Heart left ventricle (tissue), 16 donors: ENCODE data around the gene EPB41L2. TPM values are rescaled to one million over a fixed set of nuclear protein-coding genes. Genes with fewer than 3 reads are reported as not detected.

Experiments
- ATAC-seq, 4 donors: fragments of 200-7000 bp; cut with Tn5 transposase; one replicate each; pipeline ENCODE4 v1.9.1; 2020 to 2022; ENCODE audit warnings: moderate library complexity in 4 of 4, mild to moderate bottlenecking in 3 of 4, moderate number of reproducible peaks in 1 of 4
- DNase-seq, 5 donors: peaks; one replicate each; pipeline ENCODE4 v3.0.0-alpha.2; 2020
- H3K27ac ChIP-seq, 12 donors: fragments of 200-600 bp; sonication (generic) in 4 of 12; one replicate each; pipeline versions ENCODE4 v1.5.0 to v1.8.0; 2016 to 2022; ENCODE audit warnings: mild to moderate bottlenecking in 2 of 12
- H3K27me3 ChIP-seq, 9 donors: fragments of 200-600 bp; sonication (generic) in 2 of 9; one replicate each; pipeline versions ENCODE4 v1.5.1 to v1.8.0; 2016 to 2022; ENCODE audit warnings: mild to moderate bottlenecking in 3 of 9
- H3K36me3 ChIP-seq, 9 donors: fragments of 200-600 bp; sonication (generic) in 2 of 9; one replicate each; pipeline versions ENCODE4 v1.5.0 to v1.8.0; 2018 to 2022; ENCODE audit warnings: mild to moderate bottlenecking in 2 of 9
- H3K4me1 ChIP-seq, 12 donors: fragments of 200-600 bp; sonication (generic) in 4 of 12; one replicate each; pipeline versions ENCODE4 v1.5.0 to v1.8.0; 2016 to 2022; ENCODE audit warnings: mild to moderate bottlenecking in 3 of 12
- H3K4me3 ChIP-seq, 12 donors: fragments of 200-600 bp; sonication (generic) in 4 of 12; one replicate each; pipeline versions ENCODE4 v1.5.0 to v1.8.0; 2017 to 2022; ENCODE audit warnings: mild to moderate bottlenecking in 9 of 12, moderate library complexity in 4 of 12
- H3K9me3 ChIP-seq, 12 donors: fragments of 200-600 bp; sonication (generic) in 4 of 12; one replicate each; pipeline versions ENCODE4 v1.5.0 to v1.8.0; 2016 to 2022; ENCODE audit warnings: mild to moderate bottlenecking in 1 of 12
- CTCF ChIP-seq, 12 donors: fragments of 200-600 bp; sonication (generic) in 4 of 12; IDR thresholded peaks; one replicate each; pipeline versions ENCODE4 v1.5.0 to v1.8.0; 2018 to 2022; ENCODE audit warnings: antibody characterized with exemption in 12 of 12, mild to moderate bottlenecking in 5 of 12
- POLR2A ChIP-seq, 2 donors: fragments of 450-650 bp; IDR thresholded peaks; one replicate each; pipeline ENCODE4 v1.6.1; 2017; ENCODE audit warnings: antibody characterized with exemption in 2 of 2, mild to moderate bottlenecking in 2 of 2, moderate library complexity in 2 of 2
- WGBS, 4 donors: extraction: QIAGEN DNeasy Blood & Tissue Kit in 2 of 4; methylation state at CpG; one replicate each; pipeline versions ENCODE4 v1.1.5 to v1.1.7; 2013 to 2018; 5-methylcytosine and 5-hydroxymethylcytosine counted together
- intact Hi-C, 10 donors: fragments of 100-400 bp; cut with DNase I; formaldehyde crosslinking; loops; one replicate each; pipeline versions ENCODE4 v1.11.1 to v1.14.2; 2022
- polyA plus RNA-seq, 2 donors: library from polyadenylated mRNA; stranded (reverse); fragments of 200-250 nt; gene quantifications; one replicate each; pipeline ENCODE4 v1.2.3, GENCODE V29; 2013
- total RNA-seq, 9 donors: library from RNA; depleted of rRNA in 2 of 9; stranded (reverse); fragments of >200 nt in 2 of 9; fragmentation: NEBNext Ultra II Directional in 3 of 9; extraction: Animal tissue kit (Norgen Biotek cat#: 25700) in 3 of 9; gene quantifications; one replicate each; pipeline versions ENCODE4 v1.1.0 to v1.2.4, GENCODE V29; 2016 to 2023
- donor health status: ischemic (EF 13 %, LVEDD 7.1; RV severe dilation, severe dysfunction).
- donor health status: healthy with polysubstance abuse.
- donor health status: DM: no; HTN: yes; CAD: no.
- donor health status: DM: no; HTN: no; CAD: no.
- donor health status: ischemic (EF 25% LVEDD 6.9; RV normal size, moderate dysfunction).
- donor health status: ischemic (EF 25% LVEDD 5.7; RV mildly dilated, moderate dysfunction).
- donor health status: healthy.
- donor health status: DM: yes; HTN: yes; CAD: no.
- donor health status: ischemic (EF 35%, LVEDD 5.7; RV mildly dilated, moderate dysfunction).
- donor health status: nonischemic (EF 11% LVEDD 7.7; RV severe dilation, severe dysfunction).
- donor health status: DM: yes; HTN: yes; CAD: no.
- donor health status: PGD.
- donor health status: ischemic (EF 29% LVEDD 5.4; RV normal size, mild dysfunction).
- donor health status: nonischemic (EF 23%, LVEDD 6.1; RV moderate dilation, normal function).

Gene EPB41L2
- total and polyA plus RNA-seq, 11 donors = 21.3 to 115 (median 51.9) TPM

DNA sequence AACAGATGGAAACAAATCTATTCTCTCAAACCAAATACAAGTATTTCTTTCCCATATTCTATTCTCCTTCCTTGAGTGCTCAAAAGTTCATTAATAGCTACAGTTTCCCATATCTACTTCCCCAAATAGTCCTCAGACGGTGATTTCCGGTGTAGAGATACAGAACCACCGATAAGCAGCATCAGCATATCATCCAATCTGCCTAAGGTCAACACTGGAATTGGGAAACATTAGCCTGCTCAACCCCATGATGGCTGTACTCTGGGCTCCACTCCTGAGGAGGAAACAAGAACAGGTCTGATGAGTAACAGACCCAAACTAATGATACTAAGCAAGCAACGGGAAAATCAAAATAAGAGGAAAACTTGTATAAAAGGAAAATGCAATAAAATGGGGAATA is 115.6 kb downstream of the EPB41L2 start:
- Histone ChIP-seq H3K27me3 (no peaks in the 10 kb centered on the region), H3K36me3 (peaks cover 0 to 12% (median 0%) of the 10 kb centered on the region in 9 donors), H3K4me3 (no peak overlapping the region), H3K9me3 (no peaks in the 10 kb centered on the region), H3K27ac (no peak overlapping the region), H3K4me1 (peaks cover 0 to 36% (median 19%) of the 10 kb centered on the region in 12 donors)
- no peak for ATAC-seq
- TF ChIP-seq POLR2A (IDR thresholded peaks at IDR 0.05) (no peak), CTCF (IDR thresholded peaks at IDR 0.05) (no peak)
- no peak for DNase-seq
- WGBS, 4 donors = 46 to 57% (median 53%) methylated on average over 4 of the region's 4 CpGs
- intact Hi-C loops = loop anchor here in 1 of 10 donors (2.0 kb wide), 1 partner anchor 13 kb away; no protein-coding TSS in a partner anchor

GRCh38 chr6:130946076-130946475 is 117.0 kb downstream of the EPB41L2 start:
- DNase-seq (no peak), ATAC-seq (no peak)
- Histone ChIP-seq H3K36me3 (peaks cover 0 to 13% (median 0%) of the 10 kb centered on the region in 9 donors), H3K27ac (peak overlapping the region in 4 of 12 donors; percentile 2 to 36 (median 10)), H3K4me1 (peaks cover 0 to 36% (median 19%) of the 10 kb centered on the region in 12 donors), H3K9me3 (no peaks in the 10 kb centered on the region), H3K4me3 (no peak overlapping the region), H3K27me3 (no peaks in the 10 kb centered on the region)
- WGBS, 4 donors = 31 to 70% (median 49%) methylated on average over 2 of the region's 2 CpGs
- intact Hi-C loops = loop anchor here in 1 of 10 donors (2.0 kb wide), 1 partner anchor 15 kb away; no protein-coding TSS in a partner anchor
- no peak for TF ChIP-seq POLR2A (IDR thresholded peaks at IDR 0.05)
- TF ChIP-seq CTCF (IDR thresholded peaks at IDR 0.05) = no peak

DNA sequence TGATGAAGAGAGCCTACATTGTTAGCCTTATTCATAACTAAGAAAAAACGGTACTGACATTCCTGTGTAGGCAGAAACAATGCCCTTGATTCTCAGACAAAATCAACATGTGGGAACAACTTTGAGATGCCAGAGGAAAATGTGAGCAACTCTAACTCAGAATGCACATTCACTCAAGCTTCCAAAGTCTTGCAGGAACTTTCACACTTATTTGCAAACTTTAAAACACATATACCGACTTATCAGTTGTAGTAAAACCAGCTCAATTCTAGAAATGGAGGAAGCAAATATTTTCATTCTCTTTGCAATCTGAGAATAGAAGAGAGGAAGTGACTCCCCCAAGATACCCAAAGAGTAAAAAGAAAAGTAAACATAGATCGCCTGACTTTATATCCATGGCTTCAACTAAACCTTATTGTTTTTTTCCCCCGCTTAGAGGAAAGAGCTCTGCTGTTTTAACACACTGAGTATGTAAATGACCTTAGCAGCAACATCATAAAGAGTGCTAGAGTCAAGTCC is 117.6 kb downstream of the EPB41L2 start:
- TF ChIP-seq CTCF (IDR thresholded peaks at IDR 0.05) = no peak
- no peak for TF ChIP-seq POLR2A (IDR thresholded peaks at IDR 0.05)
- H3K27ac ChIP-seq = peak overlapping the region in 4 of 12 donors; percentile 2 to 52 (median 10)
- H3K27me3 ChIP-seq = no peaks in the 10 kb centered on the region
- DNase-seq (no peak), ATAC-seq (peak in 2 of 4 donors; percentile 26 to 37)
- intact Hi-C loops = loop anchor here in 1 of 10 donors (2.0 kb wide), 1 partner anchor 19 kb away; no protein-coding TSS in a partner anchor
- no peaks in the 10 kb centered on the region for H3K9me3 ChIP-seq
- H3K4me1 ChIP-seq = peaks cover 0 to 36% (median 19%) of the 10 kb centered on the region in 12 donors
- WGBS, 4 donors = 37 to 52% (median 44%) methylated on average over 4 of the region's 4 CpGs
- H3K4me3 ChIP-seq = no peak overlapping the region
- H3K36me3 ChIP-seq = peaks cover 0 to 13% (median 0%) of the 10 kb centered on the region in 9 donors

- 54 to 67% (median 60%) methylated on average over 2 of the region's 2 CpGs for WGBS, 4 donors
- no peaks in the 10 kb centered on the region for H3K27me3 ChIP-seq
- H3K4me1 ChIP-seq = peaks cover 0 to 36% (median 19%) of the 10 kb centered on the region in 12 donors
- ATAC-seq = peak in 2 of 4 donors; percentile 14 to 20
- no peak overlapping the region for H3K4me3 ChIP-seq
- intact Hi-C loops = loop anchor here in 1 of 10 donors (2.0 kb wide), 1 partner anchor 20 kb away; no protein-coding TSS in a partner anchor
- no peak for DNase-seq
- no peaks in the 10 kb centered on the region for H3K9me3 ChIP-seq
- H3K36me3 ChIP-seq = peaks cover 0 to 13% (median 0%) of the 10 kb centered on the region in 9 donors
- H3K27ac ChIP-seq = peak overlapping the region in 4 of 12 donors; percentile 5 to 52 (median 10)
- TF ChIP-seq POLR2A (IDR thresholded peaks at IDR 0.05) = no peak
- TF ChIP-seq CTCF (IDR thresholded peaks at IDR 0.05) = no peak
Observed at GRCh38 chr6:130944486-130944885, 118.6 kb downstream of the EPB41L2 start.
